Choroid plexus epithelial cell (primary cell): ENCODE results near the gene SHC3.

Experiments used
- DNase-seq: peaks from one replicate; pipeline ENCODE4 v3.0.0-alpha.2; 2010; ENCODE audit warnings: low read depth
- H3K4me3 ChIP-seq: 2 replicates; pipeline ENCODE4 v1.5.1; 2011; ENCODE audit warnings: low read depth, mild to moderate bottlenecking, control low read depth, low read length, moderate library complexity
- CTCF ChIP-seq: conservative IDR thresholded peaks from 2 replicates; pipeline ENCODE4 v1.5.1; 2011; ENCODE audit warnings: low read depth, mild to moderate bottlenecking, control low read depth, inconsistent platforms, low read length, moderate library complexity

The SHC3 gene

GRCh38 chr9:88993327-88993726 lies 185.3 kb downstream of the SHC3 start:
- H3K4me3 ChIP-seq, result peak overlapping the region; percentile 88
- DNase-seq, result peak; percentile 60
- TF ChIP-seq CTCF, result no peak

GRCh38 chr9:88992556-88992955 lies 186.1 kb downstream of the SHC3 start:
- peak overlapping the region; percentile 88 for H3K4me3 ChIP-seq
- no peak for TF ChIP-seq CTCF
- peak; percentile 43 for DNase-seq

GRCh38 chr9:88991066-88992034 lies 187.3 kb downstream of the SHC3 start, which contains the start of gene S1PR3:
Gene S1PR3 (plus strand): TSS chr9:88991468. CDS start chr9:89001201, 9,733 bp downstream.
- DNase-seq, result peak; percentile 66
- TF ChIP-seq CTCF, result no peak
- peak within 1 kb of the TSS; percentile 88 for H3K4me3 ChIP-seq

DNA sequence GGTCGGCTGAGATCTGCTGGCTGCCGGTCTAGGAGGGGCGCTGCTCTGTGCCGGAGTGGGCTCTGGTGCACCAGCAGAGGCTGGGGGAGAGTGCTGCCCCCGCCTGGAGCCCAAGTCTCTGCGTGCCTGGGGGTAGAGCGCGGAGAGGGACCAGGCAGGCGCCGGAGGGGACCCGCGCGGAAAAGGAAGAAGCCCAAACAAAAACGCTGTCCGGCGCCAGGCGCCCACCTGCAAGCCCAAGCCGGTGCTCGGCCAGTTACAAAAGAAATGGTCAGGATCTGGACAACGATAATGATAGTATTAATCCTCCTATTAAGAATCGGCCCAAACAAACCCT lies 187.9 kb downstream of the SHC3 start:
- DNase-seq, result no peak
- H3K4me3 ChIP-seq, result peak overlapping the region; percentile 88

DNA sequence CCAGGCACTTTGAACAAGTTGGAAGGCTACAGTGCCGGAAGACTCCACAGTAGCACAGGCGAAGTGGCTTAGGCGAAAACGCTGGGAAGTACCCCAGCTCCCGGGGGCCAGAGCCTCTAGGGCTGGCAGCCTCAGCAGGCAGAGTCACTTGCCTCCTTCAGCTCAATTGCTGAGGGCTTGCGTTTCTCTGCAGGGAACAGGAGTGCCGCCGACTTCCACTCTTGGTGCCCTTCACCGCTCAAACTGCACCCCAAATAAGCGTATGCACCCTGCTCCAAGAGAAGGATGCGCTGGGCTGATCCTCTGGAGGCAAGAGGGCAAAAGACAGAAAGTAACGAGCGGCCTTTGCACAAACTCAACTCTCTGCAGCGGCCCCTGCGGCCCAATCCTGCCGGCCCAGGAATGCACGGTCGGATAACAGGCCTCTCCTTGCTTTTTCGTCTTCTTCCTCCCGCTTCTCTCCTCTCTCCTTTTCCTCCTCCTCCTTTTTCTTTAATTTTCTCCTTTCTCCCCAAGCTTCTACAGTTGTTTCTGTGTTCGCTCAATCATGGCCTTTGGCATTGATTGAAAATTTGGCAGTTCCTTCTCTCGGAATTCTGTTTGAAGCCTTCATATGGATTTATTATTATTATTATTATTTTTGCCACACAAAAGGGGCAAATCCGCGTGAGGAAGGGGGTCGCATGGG lies 188.4 kb downstream of the SHC3 start:
- DNase-seq, result no peak
- TF ChIP-seq CTCF, result peak; percentile 17
- peak overlapping the region; percentile 88 for H3K4me3 ChIP-seq

More for the DNA sequence above, 187.9 kb downstream of the SHC3 start:
- TF ChIP-seq CTCF, result peak; percentile 29

DNA sequence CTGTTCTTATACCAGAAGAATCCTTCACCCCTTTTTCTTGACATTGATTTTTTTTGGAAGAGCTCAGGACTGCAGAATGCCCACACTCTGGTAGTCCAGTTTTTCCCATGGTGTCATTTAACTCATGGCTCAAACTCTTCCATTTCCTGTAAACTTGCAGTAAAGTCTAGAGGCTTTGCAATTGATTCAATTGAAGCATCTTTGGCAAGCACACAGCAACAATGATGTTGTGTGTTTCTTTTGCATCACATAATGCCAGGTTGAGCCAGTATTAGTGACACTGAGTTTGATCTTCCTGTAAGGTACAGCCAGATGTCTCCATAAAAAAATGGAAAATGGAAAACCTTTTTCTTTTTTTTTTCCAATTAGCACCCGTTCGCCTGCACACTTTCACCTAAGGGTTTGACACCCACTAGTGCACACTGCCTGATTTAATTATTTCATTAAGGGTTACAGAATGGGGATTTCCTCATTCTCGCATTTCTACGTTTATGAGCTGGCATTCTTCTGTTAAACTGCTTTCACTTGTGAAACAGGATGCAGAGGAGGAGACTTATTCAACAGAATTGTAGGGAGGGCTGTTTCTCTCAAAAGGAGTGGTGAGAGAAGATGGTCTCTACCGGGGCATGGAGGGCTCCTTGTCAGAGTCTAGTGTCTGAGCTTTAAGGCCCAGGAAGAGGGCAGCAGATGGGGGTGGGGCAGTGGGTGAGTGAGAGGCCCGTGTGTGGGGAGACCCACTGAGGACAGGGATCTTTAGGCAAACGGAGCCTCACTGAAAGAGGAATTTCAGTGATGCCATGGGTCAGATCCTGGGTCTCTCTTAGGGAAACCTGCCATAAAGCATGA lies 189.6 kb downstream of the SHC3 start:
- no peak overlapping the region for H3K4me3 ChIP-seq
- no peak for TF ChIP-seq CTCF
- DNase-seq, result peak; percentile 82
